Measurements from ENCODE around the gene CMTM5.
"Not testable (repeated sequence)": the region's sequence is repeated elsewhere in the genome, so short reads cannot be mapped to it uniquely, and the experiment has no call there.

DNA sequence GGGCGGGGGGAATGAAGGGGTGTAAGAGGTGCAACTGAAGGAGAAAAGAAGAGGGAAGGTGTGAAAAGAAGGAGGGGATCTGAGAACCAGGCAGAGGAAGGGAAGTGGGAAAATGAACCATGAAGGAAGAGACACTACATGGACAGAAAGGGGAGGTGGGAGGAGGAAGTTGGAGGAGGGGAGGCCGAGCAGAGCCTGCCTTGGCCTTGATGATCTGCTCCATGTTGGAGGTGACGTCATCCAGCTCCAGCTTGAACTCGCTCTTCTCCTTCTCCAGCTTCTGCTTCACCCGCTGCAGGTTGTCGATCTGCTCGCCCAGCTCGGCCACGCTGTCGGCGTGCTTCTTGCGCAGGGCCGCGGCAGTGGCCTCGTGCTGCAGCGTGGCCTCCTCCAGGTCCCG is 42.8 kb downstream of the CMTM5 start:
- TF ChIP-seq, protein P1, sequence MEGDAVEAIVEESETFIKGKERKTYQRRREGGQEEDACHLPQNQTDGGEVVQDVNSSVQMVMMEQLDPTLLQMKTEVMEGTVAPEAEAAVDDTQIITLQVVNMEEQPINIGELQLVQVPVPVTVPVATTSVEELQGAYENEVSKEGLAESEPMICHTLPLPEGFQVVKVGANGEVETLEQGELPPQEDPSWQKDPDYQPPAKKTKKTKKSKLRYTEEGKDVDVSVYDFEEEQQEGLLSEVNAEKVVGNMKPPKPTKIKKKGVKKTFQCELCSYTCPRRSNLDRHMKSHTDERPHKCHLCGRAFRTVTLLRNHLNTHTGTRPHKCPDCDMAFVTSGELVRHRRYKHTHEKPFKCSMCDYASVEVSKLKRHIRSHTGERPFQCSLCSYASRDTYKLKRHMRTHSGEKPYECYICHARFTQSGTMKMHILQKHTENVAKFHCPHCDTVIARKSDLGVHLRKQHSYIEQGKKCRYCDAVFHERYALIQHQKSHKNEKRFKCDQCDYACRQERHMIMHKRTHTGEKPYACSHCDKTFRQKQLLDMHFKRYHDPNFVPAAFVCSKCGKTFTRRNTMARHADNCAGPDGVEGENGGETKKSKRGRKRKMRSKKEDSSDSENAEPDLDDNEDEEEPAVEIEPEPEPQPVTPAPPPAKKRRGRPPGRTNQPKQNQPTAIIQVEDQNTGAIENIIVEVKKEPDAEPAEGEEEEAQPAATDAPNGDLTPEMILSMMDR (IDR thresholded peaks at IDR 0.05; ENCODE audit: low read depth, low read length) = not testable (repeated sequence)
- not testable (repeated sequence) for TF ChIP-seq POLR2A (IDR thresholded peaks at IDR 0.05; ENCODE audit: extremely low read depth, insufficient read length); MYC (IDR thresholded peaks at IDR 0.05; ENCODE audit: low read depth, low read length)
- TF ChIP-seq, protein P2, sequence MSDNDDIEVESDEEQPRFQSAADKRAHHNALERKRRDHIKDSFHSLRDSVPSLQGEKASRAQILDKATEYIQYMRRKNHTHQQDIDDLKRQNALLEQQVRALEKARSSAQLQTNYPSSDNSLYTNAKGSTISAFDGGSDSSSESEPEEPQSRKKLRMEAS (IDR thresholded peaks at IDR 0.05; ENCODE audit: low read depth, low read length) = not testable (repeated sequence)
